ENCODE data around the gene SCAMP4. TPM values are rescaled to one million over a fixed set of nuclear protein-coding genes. Genes with fewer than 3 reads are reported as not detected.

The SCAMP4 gene
- total and polyA plus RNA-seq, 9 of the 15 experiments (the other 6 are each of a cell fraction or from before 2014, with no cell fraction given): 0.81 to 45.9 (median 12.8) TPM

DNA sequence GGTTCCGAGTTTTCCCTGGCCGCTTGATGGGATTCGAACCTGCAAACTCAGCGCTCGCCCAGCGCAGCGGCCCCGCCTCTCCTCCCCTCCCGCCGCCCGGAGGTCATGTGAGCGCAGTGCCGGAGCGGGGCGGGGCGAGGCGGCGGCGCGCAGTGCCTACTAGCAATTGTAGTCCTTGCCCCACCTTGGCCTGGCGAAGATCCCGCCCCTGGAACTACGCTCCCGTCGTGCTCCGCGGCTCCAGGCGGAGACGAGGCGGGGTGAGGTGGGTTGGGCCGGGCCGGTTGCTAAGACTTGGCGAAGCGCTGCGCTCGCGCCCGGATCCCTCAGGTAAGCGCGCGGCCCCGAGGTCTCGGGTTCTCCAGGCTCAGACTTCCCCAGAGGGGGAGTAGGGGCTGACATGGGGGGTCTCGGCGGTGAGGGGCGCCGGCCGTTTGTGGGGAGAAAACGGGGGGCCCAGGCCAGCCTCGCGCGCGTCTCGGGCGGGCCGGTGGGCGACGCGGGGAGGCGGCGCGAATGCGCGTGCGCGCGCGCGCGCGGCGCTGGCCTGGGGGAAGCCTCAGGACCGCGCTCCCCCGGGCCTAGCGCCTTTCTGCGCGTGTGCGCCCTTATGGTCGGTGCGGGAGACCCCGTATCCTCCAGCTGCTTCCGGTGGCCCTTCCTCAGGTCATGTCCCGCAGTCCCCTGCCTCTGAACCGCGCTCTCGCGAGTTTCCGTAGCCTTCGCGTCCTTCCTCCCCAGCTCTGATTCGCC lies at the start of gene SCAMP4, which contains the start of gene ADAT3 (continued):
- peak; percentile 96 for TF ChIP-seq POLR2G (IDR thresholded peaks at IDR 0.05; ENCODE audit: low read depth, low read length)
- TF ChIP-seq ERF (CRISPR knock-in tag; IDR thresholded peaks at IDR 0.05): no peak
- no peak for TF ChIP-seq SRSF9 (IDR thresholded peaks at IDR 0.05; ENCODE audit: borderline replicate concordance, low read depth, low read length)
- peak; percentile 71 for TF ChIP-seq ZFX (CRISPR knock-in tag; IDR thresholded peaks at IDR 0.05)
- no peak for TF ChIP-seq NFATC3 (IDR thresholded peaks at IDR 0.05)
- TF ChIP-seq, protein P1, sequence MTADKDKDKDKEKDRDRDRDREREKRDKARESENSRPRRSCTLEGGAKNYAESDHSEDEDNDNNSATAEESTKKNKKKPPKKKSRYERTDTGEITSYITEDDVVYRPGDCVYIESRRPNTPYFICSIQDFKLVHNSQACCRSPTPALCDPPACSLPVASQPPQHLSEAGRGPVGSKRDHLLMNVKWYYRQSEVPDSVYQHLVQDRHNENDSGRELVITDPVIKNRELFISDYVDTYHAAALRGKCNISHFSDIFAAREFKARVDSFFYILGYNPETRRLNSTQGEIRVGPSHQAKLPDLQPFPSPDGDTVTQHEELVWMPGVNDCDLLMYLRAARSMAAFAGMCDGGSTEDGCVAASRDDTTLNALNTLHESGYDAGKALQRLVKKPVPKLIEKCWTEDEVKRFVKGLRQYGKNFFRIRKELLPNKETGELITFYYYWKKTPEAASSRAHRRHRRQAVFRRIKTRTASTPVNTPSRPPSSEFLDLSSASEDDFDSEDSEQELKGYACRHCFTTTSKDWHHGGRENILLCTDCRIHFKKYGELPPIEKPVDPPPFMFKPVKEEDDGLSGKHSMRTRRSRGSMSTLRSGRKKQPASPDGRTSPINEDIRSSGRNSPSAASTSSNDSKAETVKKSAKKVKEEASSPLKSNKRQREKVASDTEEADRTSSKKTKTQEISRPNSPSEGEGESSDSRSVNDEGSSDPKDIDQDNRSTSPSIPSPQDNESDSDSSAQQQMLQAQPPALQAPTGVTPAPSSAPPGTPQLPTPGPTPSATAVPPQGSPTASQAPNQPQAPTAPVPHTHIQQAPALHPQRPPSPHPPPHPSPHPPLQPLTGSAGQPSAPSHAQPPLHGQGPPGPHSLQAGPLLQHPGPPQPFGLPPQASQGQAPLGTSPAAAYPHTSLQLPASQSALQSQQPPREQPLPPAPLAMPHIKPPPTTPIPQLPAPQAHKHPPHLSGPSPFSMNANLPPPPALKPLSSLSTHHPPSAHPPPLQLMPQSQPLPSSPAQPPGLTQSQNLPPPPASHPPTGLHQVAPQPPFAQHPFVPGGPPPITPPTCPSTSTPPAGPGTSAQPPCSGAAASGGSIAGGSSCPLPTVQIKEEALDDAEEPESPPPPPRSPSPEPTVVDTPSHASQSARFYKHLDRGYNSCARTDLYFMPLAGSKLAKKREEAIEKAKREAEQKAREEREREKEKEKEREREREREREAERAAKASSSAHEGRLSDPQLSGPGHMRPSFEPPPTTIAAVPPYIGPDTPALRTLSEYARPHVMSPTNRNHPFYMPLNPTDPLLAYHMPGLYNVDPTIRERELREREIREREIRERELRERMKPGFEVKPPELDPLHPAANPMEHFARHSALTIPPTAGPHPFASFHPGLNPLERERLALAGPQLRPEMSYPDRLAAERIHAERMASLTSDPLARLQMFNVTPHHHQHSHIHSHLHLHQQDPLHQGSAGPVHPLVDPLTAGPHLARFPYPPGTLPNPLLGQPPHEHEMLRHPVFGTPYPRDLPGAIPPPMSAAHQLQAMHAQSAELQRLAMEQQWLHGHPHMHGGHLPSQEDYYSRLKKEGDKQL (CRISPR knock-in tag; IDR thresholded peaks at IDR 0.05; ENCODE audit: borderline replicate concordance): no peak
- TF ChIP-seq E2F3 (CRISPR knock-in tag; IDR thresholded peaks at IDR 0.05): peak; percentile 75; the same call in 1 of the 2 replicates
- no peak for TF ChIP-seq NELFE (IDR thresholded peaks at IDR 0.05; ENCODE audit: insufficient read depth, insufficient read length)
- TF ChIP-seq BRD9 (IDR thresholded peaks at IDR 0.05; ENCODE audit: low read depth, partially characterized antibody): no peak
- TF ChIP-seq NFE2L1 (tag; IDR thresholded peaks at IDR 0.05; ENCODE audit: borderline replicate concordance, low read depth): no peak
- TF ChIP-seq, protein P2, sequence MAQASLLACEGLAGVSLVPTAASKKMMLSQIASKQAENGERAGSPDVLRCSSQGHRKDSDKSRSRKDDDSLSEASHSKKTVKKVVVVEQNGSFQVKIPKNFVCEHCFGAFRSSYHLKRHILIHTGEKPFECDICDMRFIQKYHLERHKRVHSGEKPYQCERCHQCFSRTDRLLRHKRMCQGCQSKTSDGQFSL (CRISPR knock-in tag; IDR thresholded peaks at IDR 0.05): no peak
- TF ChIP-seq, protein P2 (tag; IDR thresholded peaks at IDR 0.05): no peak
- TF ChIP-seq, protein P3, sequence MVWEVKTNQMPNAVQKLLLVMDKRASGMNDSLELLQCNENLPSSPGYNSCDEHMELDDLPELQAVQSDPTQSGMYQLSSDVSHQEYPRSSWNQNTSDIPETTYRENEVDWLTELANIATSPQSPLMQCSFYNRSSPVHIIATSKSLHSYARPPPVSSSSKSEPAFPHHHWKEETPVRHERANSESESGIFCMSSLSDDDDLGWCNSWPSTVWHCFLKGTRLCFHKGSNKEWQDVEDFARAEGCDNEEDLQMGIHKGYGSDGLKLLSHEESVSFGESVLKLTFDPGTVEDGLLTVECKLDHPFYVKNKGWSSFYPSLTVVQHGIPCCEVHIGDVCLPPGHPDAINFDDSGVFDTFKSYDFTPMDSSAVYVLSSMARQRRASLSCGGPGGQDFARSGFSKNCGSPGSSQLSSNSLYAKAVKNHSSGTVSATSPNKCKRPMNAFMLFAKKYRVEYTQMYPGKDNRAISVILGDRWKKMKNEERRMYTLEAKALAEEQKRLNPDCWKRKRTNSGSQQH (CRISPR knock-in tag; IDR thresholded peaks at IDR 0.05): no peak
- no peak for TF ChIP-seq HDAC3 (IDR thresholded peaks at IDR 0.05; ENCODE audit: borderline replicate concordance, partially characterized antibody)
- TF ChIP-seq, protein P4, sequence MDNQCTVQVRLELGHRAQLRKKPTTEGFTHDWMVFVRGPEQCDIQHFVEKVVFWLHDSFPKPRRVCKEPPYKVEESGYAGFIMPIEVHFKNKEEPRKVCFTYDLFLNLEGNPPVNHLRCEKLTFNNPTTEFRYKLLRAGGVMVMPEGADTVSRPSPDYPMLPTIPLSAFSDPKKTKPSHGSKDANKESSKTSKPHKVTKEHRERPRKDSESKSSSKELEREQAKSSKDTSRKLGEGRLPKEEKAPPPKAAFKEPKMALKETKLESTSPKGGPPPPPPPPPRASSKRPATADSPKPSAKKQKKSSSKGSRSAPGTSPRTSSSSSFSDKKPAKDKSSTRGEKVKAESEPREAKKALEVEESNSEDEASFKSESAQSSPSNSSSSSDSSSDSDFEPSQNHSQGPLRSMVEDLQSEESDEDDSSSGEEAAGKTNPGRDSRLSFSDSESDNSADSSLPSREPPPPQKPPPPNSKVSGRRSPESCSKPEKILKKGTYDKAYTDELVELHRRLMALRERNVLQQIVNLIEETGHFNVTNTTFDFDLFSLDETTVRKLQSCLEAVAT (IDR thresholded peaks at IDR 0.05): no peak
- no peak for TF ChIP-seq CCAR2 (IDR thresholded peaks at IDR 0.05; ENCODE audit: low read depth, low read length)
- TF ChIP-seq NUFIP1 (IDR thresholded peaks at IDR 0.05; ENCODE audit: partially characterized antibody): no peak
- TF ChIP-seq ZNF707 (CRISPR knock-in tag; conservative IDR thresholded peaks at IDR 0.05): no peak; the same call in 1 of the 2 replicates
- no peak; the same call in 1 of the 2 replicates for TF ChIP-seq FOXP1 (CRISPR knock-in tag; IDR thresholded peaks at IDR 0.05)

All from K562 (cell line).